CD4-positive, alpha-beta T cell (primary cell): ENCODE results near the gene TMEM131. TPM values are rescaled to one million over a fixed set of nuclear protein-coding genes. Genes with fewer than 3 reads are reported as not detected.

ENCODE experiments used
- ATAC-seq: fragments of 200-7000 bp; cut with Tn5 transposase; one replicate; pipeline ENCODE4 v1.10.0; 2022; ENCODE audit warnings: mild to moderate bottlenecking; ENCODE audit not compliant: poor library complexity
- CTCF ChIA-PET: fragments of 350-600 bp; sonication (Branson Sonifier 250); formaldehyde crosslinking; loops from one replicate; lab custom pipeline; 2021; ENCODE audit warnings: antibody characterized with exemption, inconsistent platforms; lab: Charles Lee
- POLR2A ChIA-PET: fragments of 350-600 bp; sonication (Branson Sonifier 250); formaldehyde crosslinking; loops from one replicate; lab custom pipeline; 2021; ENCODE audit warnings: antibody characterized with exemption, inconsistent platforms; lab: Charles Lee
- DNase-seq, 14 experiments: peaks; one replicate each; pipeline ENCODE4 v3.0.0-alpha.2; 2013 to 2020; ENCODE audit warnings: mixed read lengths in 2 of 14
- H3K27ac ChIP-seq, 2 donors: one replicate each; pipeline versions ENCODE4 v1.5.1 to v1.7.0; 2013; ENCODE audit warnings: low read length in 2 of 2, low read depth in 1 of 2, mild to moderate bottlenecking in 1 of 2
- H3K27me3 ChIP-seq, 2 experiments: 1 replicate in 1 of 2; 2 replicates in 1 of 2; pipeline versions ENCODE4 v1.6.1 to v1.7.0; 2013; ENCODE audit warnings: low read length in 2 of 2, control low read depth in 1 of 2, mild to moderate bottlenecking in 1 of 2, moderate library complexity in 1 of 2; ENCODE audit not compliant: insufficient read depth in 2 of 2, control insufficient read depth in 1 of 2
- H3K36me3 ChIP-seq: one replicate; pipeline ENCODE4 v1.6.1; 2013; ENCODE audit warnings: low read length, control low read depth; ENCODE audit not compliant: insufficient read depth
- H3K4me1 ChIP-seq: one replicate; pipeline ENCODE4 v1.6.1; 2013; ENCODE audit warnings: low read length, control low read depth; ENCODE audit not compliant: insufficient read depth
- H3K4me3 ChIP-seq: one replicate; pipeline ENCODE4 v1.5.1; 2013; ENCODE audit warnings: mild to moderate bottlenecking, low read length, moderate library complexity
- H3K9me3 ChIP-seq, 2 experiments: 1 replicate in 1 of 2; 2 replicates in 1 of 2; pipeline versions ENCODE4 v1.6.1 to v1.7.0; 2013; ENCODE audit warnings: low read length in 2 of 2, mild to moderate bottlenecking in 2 of 2, control low read depth in 1 of 2, moderate library complexity in 1 of 2; ENCODE audit not compliant: control insufficient read depth in 1 of 2, insufficient read depth in 1 of 2
- H3K27ac Mint-ChIP-seq: one replicate; pipeline ENCODE4 v1.8.0; 2020; ENCODE audit warnings: mixed read lengths
- H3K27me3 Mint-ChIP-seq: one replicate; pipeline ENCODE4 v1.8.0; 2021; ENCODE audit warnings: mixed read lengths
- H3K36me3 Mint-ChIP-seq: one replicate; pipeline ENCODE4 v1.8.0; 2021; ENCODE audit warnings: low read depth, mixed read lengths
- H3K4me1 Mint-ChIP-seq: one replicate; pipeline ENCODE4 v1.8.0; 2021; ENCODE audit warnings: low read depth, mixed read lengths
- H3K4me3 Mint-ChIP-seq: one replicate; pipeline ENCODE4 v1.8.0; 2020; ENCODE audit warnings: mild to moderate bottlenecking, mixed read lengths
- H3K9me3 Mint-ChIP-seq: one replicate; pipeline ENCODE4 v1.8.0; 2020; ENCODE audit warnings: mixed read lengths
- intact Hi-C, 2 experiments: fragments of 100-400 bp; cut with DNase I in 1 of 2; cut with micrococcal nuclease in 1 of 2; formaldehyde crosslinking; loops; one replicate each; pipeline versions ENCODE4 v1.15.1 to v1.9.0; 2023 to 2025; cut with DNase I, micrococcal nuclease
- total RNA-seq, 174 experiments: library from RNA in 2 of 174; stranded (reverse) in 2 of 174; gene quantifications; one replicate each; pipeline ENCODE4 v1.2.3 and lab custom pipeline; 2021 to 2026
- TF ChIP-seq, protein P1 (sequence below): fragments of 200-600 bp; IDR thresholded peaks from one replicate; pipeline ENCODE4 v1.8.0; 2022; ENCODE audit warnings: antibody characterized with exemption, mild to moderate bottlenecking

Gene TMEM131
- total RNA-seq, 2 experiments from 2014 or later, result 29.2 to 33.6 TPM

- H3K4me3 Mint-ChIP-seq, result no peak overlapping the region
- Histone ChIP-seq H3K36me3 (peaks cover 47% of the 10 kb centered on the region), H3K27ac (no peak overlapping the region), H3K27me3 (no peaks in the 10 kb centered on the region), H3K9me3 (no peaks in the 10 kb centered on the region), H3K4me1 (peaks cover 15% of the 10 kb centered on the region), H3K4me3 (no peak overlapping the region)
- no peaks in the 10 kb centered on the region for H3K27me3 Mint-ChIP-seq
- intact Hi-C loops, result no loop called here
- POLR2A ChIA-PET, result interaction anchor here (0.9 kb wide), 1 partner anchor 37 kb away, joined by 3 read pairs; no protein-coding TSS in a partner anchor
- H3K9me3 Mint-ChIP-seq, result no peaks in the 10 kb centered on the region
- CTCF ChIA-PET, result interaction anchor here (1.4 to 1.6 kb wide), 2 partner anchors 8 to 26 kb away, joined by 4 to 6 read pairs; no protein-coding TSS in a partner anchor
- TF ChIP-seq, protein P1, sequence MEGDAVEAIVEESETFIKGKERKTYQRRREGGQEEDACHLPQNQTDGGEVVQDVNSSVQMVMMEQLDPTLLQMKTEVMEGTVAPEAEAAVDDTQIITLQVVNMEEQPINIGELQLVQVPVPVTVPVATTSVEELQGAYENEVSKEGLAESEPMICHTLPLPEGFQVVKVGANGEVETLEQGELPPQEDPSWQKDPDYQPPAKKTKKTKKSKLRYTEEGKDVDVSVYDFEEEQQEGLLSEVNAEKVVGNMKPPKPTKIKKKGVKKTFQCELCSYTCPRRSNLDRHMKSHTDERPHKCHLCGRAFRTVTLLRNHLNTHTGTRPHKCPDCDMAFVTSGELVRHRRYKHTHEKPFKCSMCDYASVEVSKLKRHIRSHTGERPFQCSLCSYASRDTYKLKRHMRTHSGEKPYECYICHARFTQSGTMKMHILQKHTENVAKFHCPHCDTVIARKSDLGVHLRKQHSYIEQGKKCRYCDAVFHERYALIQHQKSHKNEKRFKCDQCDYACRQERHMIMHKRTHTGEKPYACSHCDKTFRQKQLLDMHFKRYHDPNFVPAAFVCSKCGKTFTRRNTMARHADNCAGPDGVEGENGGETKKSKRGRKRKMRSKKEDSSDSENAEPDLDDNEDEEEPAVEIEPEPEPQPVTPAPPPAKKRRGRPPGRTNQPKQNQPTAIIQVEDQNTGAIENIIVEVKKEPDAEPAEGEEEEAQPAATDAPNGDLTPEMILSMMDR, result no peak
- DNase-seq, result no peak
- H3K36me3 Mint-ChIP-seq, result peaks cover 71% of the 10 kb centered on the region
- ATAC-seq, result no peak
- no peak overlapping the region for H3K27ac Mint-ChIP-seq
- peaks cover 11% of the 10 kb centered on the region for H3K4me1 Mint-ChIP-seq
Measured at GRCh38 chr2:97766567-97766966, 229.2 kb downstream of the TMEM131 start.

- H3K9me3 Mint-ChIP-seq, result no peaks in the 10 kb centered on the region
- ChIA-PET POLR2A (no interaction called here), CTCF (interaction anchor here (0.8 to 1.6 kb wide), 2 partner anchors 25 to 26 kb away, joined by 3 to 6 read pairs; no protein-coding TSS in a partner anchor)
Measured at GRCh38 chr2:97765933-97766332, 229.8 kb downstream of the TMEM131 start.

GRCh38 chr2:97764559-97765263 is 231.0 kb downstream of the TMEM131 start:
- H3K27me3 ChIP-seq, result no peaks in the 10 kb centered on the region
- H3K4me1 ChIP-seq, result peaks cover 34% of the 10 kb centered on the region
- no peak for DNase-seq
- H3K27ac ChIP-seq, result no peak overlapping the region
- ATAC-seq, result no peak
- H3K36me3 ChIP-seq, result peaks cover 55% of the 10 kb centered on the region
- no peaks in the 10 kb centered on the region for H3K9me3 ChIP-seq
- TF ChIP-seq, protein P1, result no peak
- ChIA-PET CTCF (interaction anchor here (0.8 kb wide), 1 partner anchor 24 kb away, joined by 3 read pairs; no protein-coding TSS in a partner anchor), POLR2A (no interaction called here)
- no peaks in the 10 kb centered on the region for H3K9me3 Mint-ChIP-seq
- H3K4me3 Mint-ChIP-seq, result no peak overlapping the region
- H3K36me3 Mint-ChIP-seq, result peaks cover 74% of the 10 kb centered on the region
- H3K4me3 ChIP-seq, result no peak overlapping the region
- no peaks in the 10 kb centered on the region for H3K27me3 Mint-ChIP-seq
- intact Hi-C loops, result no loop called here
- H3K4me1 Mint-ChIP-seq, result peaks cover 26% of the 10 kb centered on the region
- H3K27ac Mint-ChIP-seq, result no peak overlapping the region

More at GRCh38 chr2:97765933-97766332, 229.8 kb downstream of the TMEM131 start:
- DNase-seq (no peak), ATAC-seq (no peak)
- peaks cover 47% of the 10 kb centered on the region for H3K36me3 ChIP-seq
- intact Hi-C loops, result no loop called here
- H3K4me3 ChIP-seq, result no peak overlapping the region
- H3K27ac Mint-ChIP-seq, result no peak overlapping the region
- peaks cover 71% of the 10 kb centered on the region for H3K36me3 Mint-ChIP-seq
- no peak overlapping the region for H3K4me3 Mint-ChIP-seq
- H3K4me1 Mint-ChIP-seq, result peaks cover 16% of the 10 kb centered on the region
- H3K27ac ChIP-seq, result no peak overlapping the region
- no peaks in the 10 kb centered on the region for H3K9me3 ChIP-seq
- H3K27me3 ChIP-seq, result no peaks in the 10 kb centered on the region
- TF ChIP-seq, protein P1, result no peak
- H3K27me3 Mint-ChIP-seq, result no peaks in the 10 kb centered on the region
- peaks cover 22% of the 10 kb centered on the region for H3K4me1 ChIP-seq
